Osteocyte (in vitro differentiated cells): ENCODE measurements around the gene METRN. TPM values are rescaled to one million over a fixed set of nuclear protein-coding genes. Genes with fewer than 3 reads are reported as not detected.
A peak's percentile ranks its signal among the peaks of the same experiment; 100 is the strongest.

ENCODE experiments used
- DNase-seq: peaks from one replicate; pipeline ENCODE4 v3.0.0; 2021; ENCODE audit warnings: mixed read lengths; ENCODE audit not compliant: unreplicated experiment; ENCODE audit errors: extremely low spot score
- H3K27ac Mint-ChIP-seq: one replicate; pipeline ENCODE4 v1.8.0; 2021; ENCODE audit warnings: mild to moderate bottlenecking, mixed read lengths; ENCODE audit not compliant: unreplicated experiment
- H3K27me3 Mint-ChIP-seq: one replicate; pipeline ENCODE4 v1.8.0; 2021; ENCODE audit warnings: mixed read lengths; ENCODE audit not compliant: unreplicated experiment
- H3K36me3 Mint-ChIP-seq: one replicate; pipeline ENCODE4 v1.8.0; 2021; ENCODE audit warnings: mixed read lengths; ENCODE audit not compliant: unreplicated experiment
- H3K4me1 Mint-ChIP-seq: one replicate; pipeline ENCODE4 v1.8.0; 2021; ENCODE audit warnings: mixed read lengths; ENCODE audit not compliant: unreplicated experiment
- H3K4me3 Mint-ChIP-seq: one replicate; pipeline ENCODE4 v1.8.0; 2021; ENCODE audit warnings: mild to moderate bottlenecking, moderate library complexity, mixed read lengths; ENCODE audit not compliant: unreplicated experiment
- H3K9me3 Mint-ChIP-seq: one replicate; pipeline ENCODE4 v1.8.0; 2021; ENCODE audit warnings: mixed read lengths; ENCODE audit not compliant: unreplicated experiment
- CTCF ChIP-seq: fragments of 200-600 bp; sonication (generic); IDR thresholded peaks from 2 replicates; pipeline ENCODE4 v1.5.0; 2021; ENCODE audit warnings: antibody characterized with exemption, mild to moderate bottlenecking, moderate library complexity
- total RNA-seq: library from RNA; stranded (reverse); gene quantifications from 2 replicates; pipeline ENCODE4 v1.2.1, GENCODE V29; 2021

Gene METRN
- total RNA-seq, 1 donor from 2014 or later: 49.7 TPM

DNA sequence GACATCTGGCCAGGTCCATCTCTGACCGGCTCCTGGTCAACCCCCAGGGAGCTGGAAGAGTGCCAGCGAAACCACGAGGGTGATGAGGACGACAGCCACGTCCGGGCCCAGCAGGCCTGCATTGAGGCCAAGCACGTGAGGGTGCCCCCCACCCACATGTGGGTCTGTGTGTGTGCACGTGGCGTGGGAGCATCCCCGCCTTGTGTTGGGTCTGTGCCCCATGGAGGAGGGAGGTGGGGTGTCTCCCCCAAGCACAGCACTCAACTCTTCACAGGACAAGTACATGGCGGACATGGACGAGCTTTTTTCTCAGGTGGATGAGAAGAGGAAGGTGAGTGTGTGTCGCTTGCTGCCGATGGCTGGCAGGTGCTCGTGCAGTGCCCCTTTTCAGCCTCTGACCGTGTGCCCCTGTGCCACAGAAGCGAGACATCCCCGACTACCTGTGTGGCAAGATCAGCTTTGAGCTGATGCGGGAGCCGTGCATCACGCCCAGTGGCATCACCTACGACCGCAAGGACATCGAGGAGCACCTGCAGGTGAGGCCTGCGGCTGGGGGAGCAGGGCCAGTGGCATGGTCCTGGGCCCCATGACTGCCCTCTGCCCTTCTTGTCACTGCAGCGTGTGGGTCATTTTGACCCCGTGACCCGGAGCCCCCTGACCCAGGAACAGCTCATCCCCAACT is 33.0 kb upstream of the METRN start:
- no peak for DNase-seq
- no peaks in the 10 kb centered on the region for H3K27me3 Mint-ChIP-seq
- H3K4me1 Mint-ChIP-seq: peaks cover 23% of the 10 kb centered on the region
- TF ChIP-seq CTCF: no peak
- H3K4me3 Mint-ChIP-seq: peak overlapping the region; percentile 81
- peak overlapping the region; percentile 23 for H3K27ac Mint-ChIP-seq
- H3K9me3 Mint-ChIP-seq: no peaks in the 10 kb centered on the region
- H3K36me3 Mint-ChIP-seq: peaks cover 14% of the 10 kb centered on the region

DNA sequence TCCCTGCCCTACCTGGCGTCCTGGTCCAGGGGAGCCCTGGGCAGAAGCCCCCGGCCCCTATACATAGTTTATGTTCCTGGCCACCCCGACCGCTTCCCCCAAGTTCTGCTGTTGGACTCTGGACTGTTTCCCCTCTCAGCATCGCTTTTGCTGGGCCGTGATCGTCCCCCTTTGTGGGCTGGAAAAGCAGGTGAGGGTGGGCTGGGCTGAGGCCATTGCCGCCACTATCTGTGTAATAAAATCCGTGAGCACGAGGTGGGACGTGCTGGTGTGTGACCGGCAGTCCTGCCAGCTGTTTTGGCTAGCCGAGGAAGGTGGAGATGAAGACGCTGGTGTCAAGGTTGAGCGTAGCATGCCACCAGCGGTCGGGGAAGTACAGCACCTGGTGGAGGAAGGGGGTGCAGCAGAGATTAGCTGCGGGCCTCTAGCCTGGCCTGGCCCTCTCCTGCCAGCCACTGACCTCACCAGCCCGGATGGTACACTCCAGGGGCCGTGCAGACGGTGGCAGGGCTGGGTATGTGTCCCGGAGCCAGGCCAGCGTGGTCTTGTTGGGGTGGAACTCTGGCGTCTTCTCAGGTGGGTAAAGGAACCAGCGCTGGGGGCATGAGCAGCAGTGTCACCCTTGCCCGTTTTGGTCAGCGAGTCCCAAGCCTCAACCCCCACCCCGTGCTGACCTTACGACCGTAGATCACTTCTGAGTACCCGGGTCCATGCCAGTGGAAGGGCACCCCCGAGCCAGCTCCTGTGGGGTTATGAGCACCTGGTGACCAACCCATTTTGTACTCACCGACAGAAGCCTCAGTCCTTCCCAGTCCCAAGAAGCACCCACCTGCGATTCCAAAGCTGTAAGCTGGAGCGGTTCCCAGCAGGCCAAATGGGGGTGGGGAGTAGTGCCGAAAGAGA is 32.2 kb upstream of the METRN start:
- peaks cover 23% of the 10 kb centered on the region for H3K4me1 Mint-ChIP-seq

DNA sequence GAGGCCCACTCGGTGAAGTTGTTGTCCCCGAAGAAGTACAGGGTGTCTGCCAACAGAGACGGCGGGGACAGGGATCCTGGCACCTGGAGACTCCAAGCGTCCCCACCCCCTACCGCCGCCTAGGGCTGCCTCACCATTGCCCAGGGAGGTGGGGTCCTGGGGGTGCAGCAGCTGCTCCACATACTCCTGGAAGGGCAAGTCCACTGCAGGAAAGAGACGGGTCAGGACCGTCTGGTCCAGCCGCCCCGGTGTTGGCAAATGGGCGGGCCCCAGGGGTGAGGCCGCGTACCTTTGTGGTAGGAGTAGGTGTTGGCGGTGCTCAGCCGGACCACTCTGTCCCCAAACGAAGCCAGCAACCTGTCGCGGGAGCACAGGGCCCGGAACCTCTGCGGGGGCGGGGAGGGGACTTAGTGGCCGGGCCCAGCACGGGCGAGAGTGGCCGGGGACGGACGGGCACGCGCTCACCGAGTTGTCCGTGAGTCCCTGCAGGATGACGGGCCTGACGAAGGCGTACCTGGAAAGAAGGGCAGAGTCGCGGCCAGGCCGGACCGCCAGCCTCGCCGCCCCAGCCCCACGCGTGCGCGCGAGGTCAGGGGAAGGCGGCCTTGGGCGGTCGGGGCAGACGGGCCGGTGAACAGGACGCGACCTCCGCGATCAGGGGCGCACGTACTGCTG is 31.4 kb upstream of the METRN start:
- peaks cover 14% of the 10 kb centered on the region for H3K36me3 Mint-ChIP-seq
- peak overlapping the region; percentile 41 for H3K27ac Mint-ChIP-seq
- no peaks in the 10 kb centered on the region for H3K27me3 Mint-ChIP-seq
- peaks cover 23% of the 10 kb centered on the region for H3K4me1 Mint-ChIP-seq
- TF ChIP-seq CTCF: no peak
- H3K9me3 Mint-ChIP-seq: no peaks in the 10 kb centered on the region
- peak overlapping the region; percentile 71 for H3K4me3 Mint-ChIP-seq
- DNase-seq: no peak

More for the DNA sequence above, 32.2 kb upstream of the METRN start:
- TF ChIP-seq CTCF: no peak
- Mint-ChIP-seq H3K4me3 (peak overlapping the region; percentile 71), H3K9me3 (no peaks in the 10 kb centered on the region), H3K27ac (no peak overlapping the region), H3K27me3 (no peaks in the 10 kb centered on the region), H3K36me3 (peaks cover 14% of the 10 kb centered on the region)
- DNase-seq: no peak

- Mint-ChIP-seq H3K27ac (peak within 1 kb of the TSS; percentile 75), H3K27me3 (no peaks in the 10 kb centered on the region), H3K4me3 (peak within 1 kb of the TSS; percentile 71), H3K36me3 (peaks cover 14% of the 10 kb centered on the region), H3K9me3 (no peaks in the 10 kb centered on the region), H3K4me1 (peaks cover 26% of the 10 kb centered on the region)
- peak; percentile 98 for DNase-seq
- no peak for TF ChIP-seq CTCF
These were observed 30.7 kb upstream of the METRN start, which contains the start of gene JMJD8 for GRCh38 chr16:684071-684794. Gene JMJD8 (minus strand): TSS chr16:684334. CDS start chr16:684319, 15 bp downstream.
